Activated CD8-positive, alpha-beta memory T cell treated with anti-CD3 and anti-CD28 coated beads for 36 hours (primary cell): ENCODE data around the gene SH2D6. TPM values are rescaled to one million over a fixed set of nuclear protein-coding genes. Genes with fewer than 3 reads are reported as not detected.

Source experiments
- CTCF ChIA-PET: fragments of 350-600 bp; sonication (Branson Sonifier 250); formaldehyde crosslinking; loops from one replicate; lab custom pipeline; 2021; ENCODE audit warnings: antibody characterized with exemption; lab: Charles Lee
- POLR2A ChIA-PET: fragments of 350-600 bp; sonication (Branson Sonifier 250); formaldehyde crosslinking; loops from one replicate; lab custom pipeline; 2021; ENCODE audit warnings: antibody characterized with exemption; lab: Charles Lee
- total RNA-seq, 2 experiments: library from RNA; stranded (reverse); gene quantifications; one replicate each; pipeline ENCODE4 v1.2.3, GENCODE V29; 2021

SH2D6 gene
- total RNA-seq, 2 experiments from 2014 or later, result 0.36 to 0.88 TPM

- ChIA-PET POLR2A (no interaction called here), CTCF (interaction anchor here (0.7 kb wide), 1 partner anchor 25 kb away, joined by 4 read pairs; no protein-coding TSS in a partner anchor)
Measured at GRCh38 chr2:85414761-85415553, 3.6 kb upstream of the SH2D6 start.

GRCh38 chr2:85415980-85416650, 2.4 kb upstream of the SH2D6 start:
- CTCF ChIA-PET, result interaction anchor here (0.8 kb wide), 1 partner anchor 135 kb away, joined by 3 read pairs; no protein-coding TSS in a partner anchor
- POLR2A ChIA-PET, result interaction anchor here (1.3 kb wide), 1 partner anchor 129 kb away, joined by 3 read pairs; no protein-coding TSS in a partner anchor

- CTCF ChIA-PET, result interaction anchor here (0.7 to 4.3 kb wide), 7 partner anchors 10 to 196 kb away, joined by 3 to 99 read pairs (median 6); partner anchors contain the start of genes ELMOD3, MAT2A and RETSAT
- POLR2A ChIA-PET, result interaction anchor here (0.6 to 5.3 kb wide), 6 partner anchors 19 to 133 kb away, joined by 3 to 59 read pairs (median 7); partner anchors contain the start of gene MAT2A
Measured at GRCh38 chr2:85419009-85419675, 628 bp downstream of the SH2D6 start.

GRCh38 chr2:85420536-85421259, 2.2 kb downstream of the SH2D6 start:
- ChIA-PET CTCF (interaction anchor here (0.8 to 4.3 kb wide), 9 partner anchors 9 to 129 kb away, joined by 3 to 99 read pairs (median 5); partner anchors contain the start of genes ELMOD3, MAT2A and RETSAT), POLR2A (interaction anchor here (0.7 to 5.3 kb wide), 3 partner anchors 119 to 126 kb away, joined by 3 to 59 read pairs (median 19); partner anchors contain the start of gene MAT2A)

- ChIA-PET POLR2A (interaction anchor here (0.7 to 5.3 kb wide), 2 partner anchors 118 to 125 kb away, joined by 3 to 59 read pairs; partner anchors contain the start of gene MAT2A), CTCF (interaction anchor here (1.0 to 4.3 kb wide), 5 partner anchors 9 to 128 kb away, joined by 3 to 99 read pairs (median 5); no protein-coding TSS in a partner anchor)
Measured at GRCh38 chr2:85421260-85422071, 3.0 kb downstream of the SH2D6 start.

- ChIA-PET POLR2A (interaction anchor here (5.3 kb wide), 1 partner anchor 118 kb away, joined by 59 read pairs; the partner anchor contains the start of gene MAT2A), CTCF (interaction anchor here (1.0 to 4.3 kb wide), 3 partner anchors 20 to 128 kb away, joined by 3 to 99 read pairs (median 5); no protein-coding TSS in a partner anchor)
Measured at GRCh38 chr2:85422072-85422457, 3.6 kb downstream of the SH2D6 start.

GRCh38 chr2:85423525-85423924, 5.0 kb downstream of the SH2D6 start:
- POLR2A ChIA-PET, result interaction anchor here (0.8 kb wide), 1 partner anchor 128 kb away, joined by 3 read pairs; no protein-coding TSS in a partner anchor

GRCh38 chr2:85425588-85425987, 7.1 kb downstream of the SH2D6 start:
- POLR2A ChIA-PET, result no interaction called here
- CTCF ChIA-PET, result no interaction called here

More at GRCh38 chr2:85423525-85423924, 5.0 kb downstream of the SH2D6 start:
- CTCF ChIA-PET, result interaction anchor here (0.6 to 1.3 kb wide), 2 partner anchors 20 to 127 kb away, joined by 3 to 5 read pairs; no protein-coding TSS in a partner anchor

- POLR2A ChIA-PET, result no interaction called here
- CTCF ChIA-PET, result no interaction called here
Measured at GRCh38 chr2:85427300-85427835, 8.9 kb downstream of the SH2D6 start.

GRCh38 chr2:85428343-85428881, 9.9 kb downstream of the SH2D6 start:
- POLR2A ChIA-PET, result interaction anchor here (1.1 kb wide), 1 partner anchor 110 kb away, joined by 8 read pairs; the partner anchor contains the start of gene MAT2A
- CTCF ChIA-PET, result interaction anchor here (0.7 to 1.2 kb wide), 2 partner anchors 9 to 110 kb away, joined by 3 to 4 read pairs; partner anchors contain the start of gene MAT2A

- CTCF ChIA-PET, result interaction anchor here (1.2 to 2.1 kb wide), 2 partner anchors 8 to 10 kb away, joined by 4 to 5 read pairs; no protein-coding TSS in a partner anchor
Measured at GRCh38 chr2:85429213-85429923, 10.9 kb downstream of the SH2D6 start.

GRCh38 chr2:85429924-85430289, 11.4 kb downstream of the SH2D6 start:
- POLR2A ChIA-PET, result interaction anchor here (0.6 kb wide), 1 partner anchor 222 kb away, joined by 3 read pairs; no protein-coding TSS in a partner anchor
- CTCF ChIA-PET, result interaction anchor here (1.2 to 2.1 kb wide), 2 partner anchors 9 to 10 kb away, joined by 4 to 5 read pairs; no protein-coding TSS in a partner anchor

More at GRCh38 chr2:85429213-85429923, 10.9 kb downstream of the SH2D6 start:
- POLR2A ChIA-PET, result interaction anchor here (0.5 to 0.6 kb wide), 2 partner anchors 121 to 223 kb away, joined by 3 read pairs; no protein-coding TSS in a partner anchor

GRCh38 chr2:85430752-85431569, 12.4 kb downstream of the SH2D6 start:
- CTCF ChIA-PET, result interaction anchor here (2.0 to 2.1 kb wide), 2 partner anchors 10 to 121 kb away, joined by 5 to 6 read pairs; no protein-coding TSS in a partner anchor
- POLR2A ChIA-PET, result no interaction called here

- POLR2A ChIA-PET, result no interaction called here
- CTCF ChIA-PET, result interaction anchor here (2.0 kb wide), 1 partner anchor 121 kb away, joined by 6 read pairs; no protein-coding TSS in a partner anchor
Measured at GRCh38 chr2:85431570-85432205, 13.2 kb downstream of the SH2D6 start.
